Esophagus squamous epithelium (tissue), 5 donors: ENCODE results near the gene CDC42BPB. TPM values are rescaled to one million over a fixed set of nuclear protein-coding genes. Genes with fewer than 3 reads are reported as not detected.

Experiments
- DNase-seq: peaks from one replicate; lab custom pipeline; 2025; lab: John Stamatoyannopoulos, UW
- H3K27ac ChIP-seq, 4 donors: fragments of 200-600 bp; sonication (generic); one replicate each; pipeline ENCODE4 v1.5.1; 2016 to 2019; ENCODE audit warnings: mild to moderate bottlenecking in 1 of 4
- H3K27me3 ChIP-seq, 4 donors: fragments of 200-600 bp; sonication (generic); 1 replicate in 3 of 4; 2 replicates in 1 of 4; pipeline versions ENCODE4 v1.5.1 to v1.6.0; 2017 to 2021; ENCODE audit warnings: antibody characterized with exemption in 1 of 4
- H3K36me3 ChIP-seq, 3 donors: fragments of 200-600 bp; sonication (generic); one replicate each; pipeline ENCODE4 v1.5.1; 2016 to 2019
- H3K4me1 ChIP-seq, 3 donors: fragments of 200-600 bp; sonication (generic); one replicate each; pipeline ENCODE4 v1.5.1; 2017 to 2019
- H3K4me3 ChIP-seq, 4 donors: fragments of 200-600 bp; sonication (generic); 1 replicate in 3 of 4; 2 replicates in 1 of 4; pipeline ENCODE4 v1.5.1; 2016 to 2019; ENCODE audit warnings: mild to moderate bottlenecking in 2 of 4, moderate library complexity in 1 of 4
- H3K9me3 ChIP-seq, 3 donors: fragments of 200-600 bp; sonication (generic); one replicate each; pipeline ENCODE4 v1.5.1; 2016 to 2019
- CTCF ChIP-seq, 6 experiments: fragments of 450-650 bp in 4 of 6; fragments of 200-600 bp in 2 of 6; sonication (generic) in 2 of 6; IDR thresholded peaks; one replicate each; pipeline ENCODE4 v1.5.1; 2016 to 2019; ENCODE audit warnings: antibody characterized with exemption in 6 of 6, mild to moderate bottlenecking in 4 of 6, moderate library complexity in 4 of 6
- POLR2A ChIP-seq, 4 donors: fragments of 450-650 bp; IDR thresholded peaks; one replicate each; pipeline ENCODE4 v1.6.1; 2017; ENCODE audit warnings: antibody characterized with exemption in 4 of 4, mild to moderate bottlenecking in 4 of 4, moderate library complexity in 3 of 4
- WGBS, 2 donors: methylation state at CpG; one replicate each; pipeline ENCODE4 v1.1.5; 2018; 5-methylcytosine and 5-hydroxymethylcytosine counted together
- intact Hi-C: fragments of 100-400 bp; cut with DNase I; formaldehyde crosslinking; loops from one replicate; pipeline ENCODE4 v1.15.0; 2022
- total RNA-seq, 4 donors: library from RNA; depleted of rRNA; stranded (reverse); fragments of >200 nt; gene quantifications; one replicate each; pipeline ENCODE4 v1.1.0, GENCODE V29; 2016
- donor health status: DM: yes; HTN: yes; CAD: no.

Gene CDC42BPB
- total RNA-seq, 4 donors from 2014 or later, result 43.7 to 98.2 (median 81.2) TPM

GRCh38 chr14:102911991-102912761 is 145.2 kb downstream of the CDC42BPB start:
- H3K27me3 ChIP-seq, result no peaks in the 10 kb centered on the region
- TF ChIP-seq POLR2A (IDR thresholded peaks at IDR 0.05) (no peak), CTCF (IDR thresholded peaks at IDR 0.05) (no peak)
- no peak overlapping the region for H3K27ac ChIP-seq
- H3K4me1 ChIP-seq, result no peaks in the 10 kb centered on the region
- intact Hi-C loops, result loop anchor here (5.0 kb wide), 1 partner anchor 140 kb away; no protein-coding TSS in a partner anchor
- H3K9me3 ChIP-seq, result no peaks in the 10 kb centered on the region
- H3K4me3 ChIP-seq, result no peak overlapping the region
- no peak for DNase-seq
- 90 to 100% methylated on average over 2 to 8 of the region's 21 CpGs for WGBS, 2 donors
- peaks cover 0 to 35% (median under 1%) of the 10 kb centered on the region in 3 donors for H3K36me3 ChIP-seq

- intact Hi-C loops, result loop anchor here (5.0 kb wide), 1 partner anchor 139 kb away; no protein-coding TSS in a partner anchor
- no peaks in the 10 kb centered on the region for H3K9me3 ChIP-seq
- TF ChIP-seq POLR2A (IDR thresholded peaks at IDR 0.05) (no peak), CTCF (IDR thresholded peaks at IDR 0.05) (no peak)
- no peaks in the 10 kb centered on the region for H3K27me3 ChIP-seq
- H3K4me3 ChIP-seq, result no peak overlapping the region
- no peak overlapping the region for H3K27ac ChIP-seq
- no peak for DNase-seq
- H3K36me3 ChIP-seq, result peaks cover 0 to 41% (median 6%) of the 10 kb centered on the region in 3 donors
- WGBS, 2 donors, result 86 to 87% methylated on average over 9 to 18 of the region's 19 CpGs
- no peaks in the 10 kb centered on the region for H3K4me1 ChIP-seq
Measured at GRCh38 chr14:102911541-102911951, 145.8 kb downstream of the CDC42BPB start.

DNA sequence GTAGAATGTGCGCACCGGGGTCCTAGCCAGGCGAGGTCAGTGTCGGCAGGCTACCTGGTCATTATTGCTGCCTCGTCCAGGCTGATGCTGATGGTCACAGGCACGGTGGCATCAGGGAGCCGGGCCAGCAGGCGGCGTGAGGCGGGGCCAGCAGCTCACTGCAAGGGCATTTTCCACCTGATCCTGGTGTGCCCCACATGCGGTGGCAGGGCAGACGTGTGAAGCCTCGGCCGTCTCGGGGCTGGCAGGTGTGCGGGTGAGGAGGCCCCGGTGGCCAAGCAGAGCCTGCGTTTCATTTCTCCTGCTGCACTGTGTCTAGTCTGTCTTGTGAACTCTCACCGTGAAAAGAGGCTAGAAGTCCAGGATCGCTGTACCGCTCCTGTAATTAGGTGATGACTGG is 146.9 kb downstream of the CDC42BPB start:
- Histone ChIP-seq H3K36me3 (peaks cover 0 to 51% (median 6%) of the 10 kb centered on the region in 3 donors), H3K27me3 (no peaks in the 10 kb centered on the region), H3K4me1 (no peaks in the 10 kb centered on the region), H3K9me3 (no peaks in the 10 kb centered on the region), H3K4me3 (no peak overlapping the region), H3K27ac (no peak overlapping the region)
- 90 to 97% methylated on average over 2 to 5 of the region's 21 CpGs for WGBS, 2 donors
- no peak for TF ChIP-seq POLR2A (IDR thresholded peaks at IDR 0.05)
- no peak for TF ChIP-seq CTCF (IDR thresholded peaks at IDR 0.05)
- DNase-seq, result no peak
- intact Hi-C loops, result loop anchor here (5.0 kb wide), 1 partner anchor 138 kb away; no protein-coding TSS in a partner anchor

DNA sequence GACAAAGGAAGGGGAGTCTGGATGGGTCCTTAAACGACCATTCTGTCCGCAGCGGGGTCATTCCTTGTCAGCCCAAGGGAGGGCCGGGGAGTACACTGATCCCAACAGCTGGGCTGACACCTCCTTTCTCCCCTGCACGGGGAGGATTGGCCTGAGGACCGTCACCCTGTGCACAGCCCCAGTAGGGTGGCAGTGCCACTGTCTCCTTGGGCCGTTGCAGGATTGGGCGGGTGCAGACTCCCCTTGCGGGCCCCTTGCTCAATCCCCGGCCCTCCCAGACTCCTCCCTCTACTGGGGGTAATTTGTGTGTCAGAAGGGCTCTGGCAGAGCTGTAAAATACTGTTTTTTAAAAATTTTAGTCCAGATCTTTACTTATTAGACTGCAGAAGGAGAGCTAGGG is 147.4 kb downstream of the CDC42BPB start:
- no peak overlapping the region for H3K4me3 ChIP-seq
- H3K9me3 ChIP-seq, result no peaks in the 10 kb centered on the region
- peaks cover 0 to 56% (median 6%) of the 10 kb centered on the region in 3 donors for H3K36me3 ChIP-seq
- no peak for TF ChIP-seq POLR2A (IDR thresholded peaks at IDR 0.05)
- no peak overlapping the region for H3K27ac ChIP-seq
- H3K27me3 ChIP-seq, result no peaks in the 10 kb centered on the region
- no peaks in the 10 kb centered on the region for H3K4me1 ChIP-seq
- no peak for DNase-seq
- intact Hi-C loops, result loop anchor here (5.0 kb wide), 1 partner anchor 138 kb away; no protein-coding TSS in a partner anchor
- WGBS, 2 donors, result 93% methylated on average over 3 to 4 of the region's 10 CpGs

DNA sequence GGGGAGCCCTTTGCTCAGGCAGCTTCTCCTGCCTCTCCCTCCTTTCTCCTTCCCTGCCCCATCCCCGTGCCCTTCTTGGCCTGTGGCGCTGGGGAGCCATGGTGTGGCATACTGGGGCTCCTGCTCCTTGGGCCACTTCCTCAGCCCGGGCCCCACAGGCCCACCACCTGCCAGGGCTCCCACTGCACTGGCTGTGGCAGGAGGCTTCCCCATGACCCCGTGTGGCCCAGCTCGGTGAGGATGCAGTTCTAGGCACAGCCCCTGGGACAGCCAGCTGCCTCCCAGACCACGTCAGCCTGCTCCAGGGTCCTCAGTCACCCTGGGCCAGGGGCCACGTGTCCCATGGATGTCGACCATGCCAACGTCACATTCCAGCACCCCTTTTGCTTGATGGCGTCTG is 147.9 kb downstream of the CDC42BPB start:
- Histone ChIP-seq H3K27me3 (no peaks in the 10 kb centered on the region), H3K36me3 (peaks cover 0 to 59% (median 6%) of the 10 kb centered on the region in 3 donors), H3K27ac (no peak overlapping the region), H3K9me3 (no peaks in the 10 kb centered on the region), H3K4me3 (no peak overlapping the region), H3K4me1 (no peaks in the 10 kb centered on the region)
- TF ChIP-seq CTCF (IDR thresholded peaks at IDR 0.05), result no peak
- no peak for TF ChIP-seq POLR2A (IDR thresholded peaks at IDR 0.05)
- 86 to 96% methylated on average over 7 to 8 of the region's 10 CpGs for WGBS, 2 donors
- DNase-seq, result no peak
- intact Hi-C loops, result no loop called here
